HG03196 (cell line): ENCODE data around the gene C1QA.

ENCODE experiments used
- ATAC-seq: cut with Tn5 transposase; IDR thresholded peaks from one replicate; pipeline ENCODE4 v1.9.1; 2021; ENCODE audit not compliant: unreplicated experiment

The C1QA gene, protein sequence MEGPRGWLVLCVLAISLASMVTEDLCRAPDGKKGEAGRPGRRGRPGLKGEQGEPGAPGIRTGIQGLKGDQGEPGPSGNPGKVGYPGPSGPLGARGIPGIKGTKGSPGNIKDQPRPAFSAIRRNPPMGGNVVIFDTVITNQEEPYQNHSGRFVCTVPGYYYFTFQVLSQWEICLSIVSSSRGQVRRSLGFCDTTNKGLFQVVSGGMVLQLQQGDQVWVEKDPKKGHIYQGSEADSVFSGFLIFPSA

DNA sequence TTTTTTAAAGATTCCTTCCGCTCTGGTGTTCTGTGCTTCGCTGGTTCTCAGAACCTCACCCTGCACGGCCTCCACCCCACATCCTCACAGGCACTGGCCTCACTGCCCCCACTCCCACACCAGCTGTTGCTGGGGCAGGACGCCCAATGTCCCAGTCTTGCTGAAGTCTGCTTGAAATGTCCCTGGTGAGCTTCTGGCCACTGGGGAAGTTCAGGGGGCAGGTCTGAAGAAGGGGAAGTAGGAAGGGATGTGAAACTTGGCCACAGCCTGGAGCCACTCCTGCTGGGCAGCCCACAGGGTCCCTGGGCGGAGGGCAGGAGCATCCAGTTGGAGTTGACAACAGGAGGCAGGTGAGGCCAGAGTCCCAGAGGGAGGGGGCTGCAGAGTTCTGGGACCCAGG is at the start of gene C1QA:
Gene C1QA (plus strand): TSS at position 276 of the 400 bp plus-strand sequence. CDS start 989 bp downstream, outside the sequence.
- no peak for ATAC-seq

DNA sequence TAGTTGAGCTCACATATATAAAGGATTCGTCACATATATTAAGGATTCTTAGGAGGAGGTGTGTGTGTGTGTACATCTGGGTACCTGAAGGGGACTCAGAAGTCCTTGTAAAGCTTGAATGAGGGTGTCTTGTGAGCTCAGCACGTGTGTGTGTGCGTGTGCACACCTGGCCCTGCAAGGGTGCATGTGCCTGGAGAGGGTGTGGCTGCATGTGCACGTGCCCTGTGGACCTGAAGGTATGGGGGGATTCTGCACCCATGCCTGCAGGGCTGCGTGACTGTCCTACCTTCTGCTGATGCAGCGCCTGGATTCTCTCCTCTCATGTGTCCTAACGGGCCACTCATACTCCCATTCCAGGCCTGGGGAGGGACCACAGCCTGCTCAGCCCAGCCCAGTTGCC is 49.2 kb upstream of the C1QA start:
- ATAC-seq = no peak

DNA sequence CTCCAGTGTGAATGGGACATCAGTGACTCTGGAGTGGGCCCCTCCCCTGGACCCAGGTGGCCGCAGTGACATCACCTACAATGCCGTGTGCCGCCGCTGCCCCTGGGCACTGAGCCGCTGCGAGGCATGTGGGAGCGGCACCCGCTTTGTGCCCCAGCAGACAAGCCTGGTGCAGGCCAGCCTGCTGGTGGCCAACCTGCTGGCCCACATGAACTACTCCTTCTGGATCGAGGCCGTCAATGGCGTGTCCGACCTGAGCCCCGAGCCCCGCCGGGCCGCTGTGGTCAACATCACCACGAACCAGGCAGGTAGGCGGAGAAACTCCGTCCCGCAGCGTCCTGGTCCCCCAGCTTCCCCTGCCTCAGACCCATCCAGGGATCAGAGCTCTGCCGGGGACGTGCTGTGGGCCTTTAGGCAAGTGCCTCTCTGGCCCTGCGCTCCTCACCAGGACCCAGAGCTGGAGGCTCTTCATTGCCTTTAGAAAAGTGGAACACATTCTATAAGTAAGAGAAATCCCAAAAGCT is 47.5 kb upstream of the C1QA start:
- ATAC-seq = no peak

DNA sequence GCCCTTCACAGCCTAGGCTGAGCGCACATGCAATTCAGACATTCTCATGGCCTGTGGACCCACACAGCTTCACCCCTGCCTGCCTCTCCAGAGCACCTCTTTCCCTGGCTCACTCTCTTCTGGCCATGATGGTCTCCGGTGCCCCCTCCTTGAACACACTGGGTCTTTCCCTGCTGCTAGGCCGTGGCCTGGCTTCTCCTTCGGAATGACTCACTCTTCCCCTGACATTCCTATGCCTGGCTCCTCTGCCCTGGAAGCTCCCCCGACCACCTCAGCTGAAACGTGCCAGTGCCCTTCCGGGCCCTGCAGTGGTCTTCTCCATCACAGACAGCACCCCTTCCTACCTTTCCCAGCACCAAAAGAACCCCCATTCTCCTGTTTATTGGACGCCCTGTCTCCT is 44.9 kb upstream of the C1QA start:
- ATAC-seq = no peak

DNA sequence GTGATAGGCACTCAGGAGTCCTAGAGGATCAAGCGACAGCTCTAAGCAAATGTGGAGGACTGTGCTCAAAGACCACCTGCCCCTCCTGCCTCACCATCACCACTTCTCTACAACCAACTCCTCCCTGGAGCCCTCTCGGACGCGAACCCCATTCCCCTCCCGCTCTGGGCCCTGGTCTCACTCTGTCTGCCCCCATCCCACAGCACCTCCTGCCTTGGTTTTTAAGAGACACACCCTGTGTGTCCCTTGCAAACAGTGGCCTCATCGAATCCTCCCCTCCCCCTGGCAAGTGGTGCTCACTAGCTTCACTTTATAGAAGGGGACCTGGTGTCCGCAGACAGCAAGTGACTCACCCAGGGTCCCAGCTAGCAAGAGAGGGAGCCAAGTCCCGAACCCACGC is 44.4 kb upstream of the C1QA start:
- no peak for ATAC-seq

DNA sequence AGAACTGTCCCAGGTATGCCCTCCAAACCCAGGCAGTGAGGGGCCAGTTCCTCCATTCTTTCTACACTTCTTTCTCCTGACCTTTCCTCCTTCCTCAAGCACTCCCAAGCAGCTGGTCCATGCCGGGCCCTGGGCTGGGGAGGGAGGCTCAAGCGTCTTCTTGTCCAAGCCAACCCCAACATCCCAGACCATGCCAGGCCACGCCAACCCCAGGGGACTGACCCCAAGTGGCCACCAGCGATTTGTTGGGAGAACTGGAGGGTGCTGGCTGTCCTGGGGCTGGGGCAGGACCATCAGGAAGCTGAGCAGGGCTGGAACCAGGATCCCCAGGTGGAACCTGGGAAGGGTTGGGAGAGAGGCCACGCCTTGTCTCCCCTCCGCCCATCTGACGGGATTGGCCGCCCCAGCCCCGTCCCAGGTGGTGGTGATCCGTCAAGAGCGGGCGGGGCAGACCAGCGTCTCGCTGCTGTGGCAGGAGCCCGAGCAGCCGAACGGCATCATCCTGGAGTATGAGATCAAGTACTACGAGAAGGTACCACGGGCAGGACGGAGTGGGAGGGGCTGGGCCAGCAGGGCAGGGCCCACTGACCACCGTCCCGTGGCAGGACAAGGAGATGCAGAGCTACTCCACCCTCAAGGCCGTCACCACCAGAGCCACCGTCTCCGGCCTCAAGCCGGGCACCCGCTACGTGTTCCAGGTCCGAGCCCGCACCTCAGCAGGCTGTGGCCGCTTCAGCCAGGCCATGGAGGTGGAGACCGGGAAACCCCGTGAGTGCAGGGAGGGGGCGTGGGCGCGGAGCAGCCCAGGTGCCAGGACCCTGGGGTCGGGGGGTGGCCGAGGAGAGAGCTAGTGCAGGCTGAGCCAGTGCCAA is 43.3 kb upstream of the C1QA start:
- no peak for ATAC-seq

DNA sequence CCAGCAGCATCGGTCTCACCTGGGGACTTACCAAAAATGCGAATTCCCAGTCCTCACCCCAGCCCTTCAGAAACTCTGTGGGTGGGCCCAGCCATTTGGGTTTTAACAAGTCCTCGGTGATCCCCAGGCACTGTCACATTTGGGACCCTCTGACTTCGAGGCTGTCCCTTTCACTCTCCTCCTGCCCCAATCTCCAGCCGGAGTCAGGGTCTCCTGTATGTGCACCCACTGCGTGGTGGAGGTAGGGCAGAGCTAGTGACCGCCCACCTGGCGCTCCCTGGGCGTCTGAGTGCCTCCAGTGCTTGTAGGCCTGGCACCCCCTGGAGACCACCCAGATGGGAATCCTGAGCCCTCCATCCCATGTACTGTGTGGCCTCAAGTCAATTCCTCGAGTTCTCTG is 42.0 kb upstream of the C1QA start:
- no peak for ATAC-seq

DNA sequence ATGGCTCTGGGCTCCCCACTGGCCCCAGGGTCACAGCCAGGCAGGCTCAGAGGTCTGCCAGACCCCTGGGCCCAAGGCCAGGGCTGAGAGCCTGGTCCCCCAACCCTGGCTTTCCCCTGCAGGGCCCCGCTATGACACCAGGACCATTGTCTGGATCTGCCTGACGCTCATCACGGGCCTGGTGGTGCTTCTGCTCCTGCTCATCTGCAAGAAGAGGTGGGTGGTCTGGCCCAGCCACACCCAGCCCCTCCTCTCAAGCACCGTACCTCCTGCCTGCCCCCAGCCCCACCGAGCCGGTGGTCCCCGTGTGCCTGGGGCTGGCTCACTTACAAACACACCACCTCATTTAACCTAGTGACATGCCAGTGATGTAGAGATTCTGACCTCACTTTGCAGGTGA is 41.3 kb upstream of the C1QA start:
- no peak for ATAC-seq

DNA sequence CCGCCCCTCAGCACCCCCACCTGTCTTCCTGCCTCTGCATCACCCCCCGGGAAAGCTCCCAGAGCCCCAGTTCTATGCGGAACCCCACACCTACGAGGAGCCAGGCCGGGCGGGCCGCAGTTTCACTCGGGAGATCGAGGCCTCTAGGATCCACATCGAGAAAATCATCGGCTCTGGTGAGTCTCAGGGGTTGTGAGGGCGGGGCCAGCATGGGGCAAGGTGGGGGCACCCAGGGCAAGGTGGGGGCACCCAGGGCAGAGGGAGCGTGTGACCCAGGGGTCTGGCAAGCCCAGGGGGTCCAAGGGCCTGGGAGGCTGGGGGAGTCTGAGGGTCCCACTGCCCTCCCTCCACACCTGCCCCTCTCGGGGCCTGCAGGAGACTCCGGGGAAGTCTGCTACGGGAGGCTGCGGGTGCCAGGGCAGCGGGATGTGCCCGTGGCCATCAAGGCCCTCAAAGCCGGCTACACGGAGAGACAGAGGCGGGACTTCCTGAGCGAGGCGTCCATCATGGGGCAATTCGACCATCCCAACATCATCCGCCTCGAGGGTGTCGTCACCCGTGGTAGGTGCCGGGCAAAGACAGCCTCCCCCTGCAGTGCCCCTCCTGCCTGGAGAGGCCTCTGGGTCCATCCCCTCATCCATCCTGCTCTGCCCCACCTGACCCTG is 39.0 kb upstream of the C1QA start:
- no peak for ATAC-seq

DNA sequence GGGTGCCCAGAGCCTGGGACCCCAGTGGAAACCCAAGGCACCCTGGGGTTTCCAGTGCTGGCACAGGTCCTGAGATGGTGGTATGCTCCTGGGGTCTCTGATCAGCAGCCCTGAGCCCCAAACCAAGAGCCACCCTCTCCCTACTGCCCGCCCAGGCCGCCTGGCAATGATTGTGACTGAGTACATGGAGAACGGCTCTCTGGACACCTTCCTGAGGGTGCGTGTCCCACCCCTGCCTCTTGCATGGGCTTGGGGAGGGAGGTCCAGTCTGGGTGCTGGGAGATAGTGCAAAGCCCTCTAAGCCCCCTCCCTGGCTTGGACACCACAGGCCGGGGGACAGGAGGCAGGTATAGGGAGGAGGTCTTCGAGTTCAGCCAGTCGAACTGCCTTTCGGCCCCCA is 38.4 kb upstream of the C1QA start:
- ATAC-seq = no peak

DNA sequence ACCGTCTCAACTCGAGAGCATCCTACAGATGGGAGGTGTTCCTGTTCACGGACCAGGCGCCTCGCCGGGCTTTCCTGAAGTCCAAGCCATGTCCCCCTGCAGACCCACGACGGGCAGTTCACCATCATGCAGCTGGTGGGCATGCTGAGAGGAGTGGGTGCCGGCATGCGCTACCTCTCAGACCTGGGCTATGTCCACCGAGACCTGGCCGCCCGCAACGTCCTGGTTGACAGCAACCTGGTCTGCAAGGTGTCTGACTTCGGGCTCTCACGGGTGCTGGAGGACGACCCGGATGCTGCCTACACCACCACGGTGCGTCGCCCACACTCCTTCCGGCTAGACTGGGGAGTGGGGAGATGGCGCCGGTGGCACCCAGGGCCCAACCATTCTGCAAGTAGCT is 37.7 kb upstream of the C1QA start:
- no peak for ATAC-seq

DNA sequence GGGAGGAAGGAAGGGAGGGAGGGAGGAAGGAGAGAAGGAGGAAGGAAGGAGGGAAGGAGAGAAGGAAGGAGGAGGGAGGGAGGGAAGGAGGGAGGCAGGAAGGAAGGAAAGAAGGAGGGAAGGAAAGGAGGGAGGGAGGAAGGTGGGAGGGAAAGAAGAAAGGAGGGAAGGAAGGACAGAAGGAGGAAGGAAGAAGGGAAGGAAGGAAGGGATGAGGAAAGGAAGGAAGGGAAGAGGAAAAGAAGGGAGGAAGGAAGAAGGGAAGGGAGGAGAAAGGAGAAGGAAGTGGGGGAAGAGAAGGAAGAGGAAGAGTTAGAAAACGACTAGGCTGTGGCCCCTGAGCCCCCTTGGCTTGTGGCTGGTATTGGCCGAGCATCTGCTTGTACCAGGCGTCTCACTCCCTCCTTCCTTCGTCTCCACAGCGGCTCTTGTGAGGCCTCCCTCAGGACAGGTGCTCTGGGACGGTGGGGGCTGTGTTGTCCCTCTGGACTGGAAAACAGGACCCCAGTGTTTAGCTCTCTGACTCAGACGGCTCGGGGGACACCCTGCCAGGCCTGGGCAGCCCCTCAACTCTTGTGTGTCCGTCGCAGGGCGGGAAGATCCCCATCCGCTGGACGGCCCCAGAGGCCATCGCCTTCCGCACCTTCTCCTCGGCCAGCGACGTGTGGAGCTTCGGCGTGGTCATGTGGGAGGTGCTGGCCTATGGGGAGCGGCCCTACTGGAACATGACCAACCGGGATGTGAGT is 36.2 kb upstream of the C1QA start:
- ATAC-seq = no peak

DNA sequence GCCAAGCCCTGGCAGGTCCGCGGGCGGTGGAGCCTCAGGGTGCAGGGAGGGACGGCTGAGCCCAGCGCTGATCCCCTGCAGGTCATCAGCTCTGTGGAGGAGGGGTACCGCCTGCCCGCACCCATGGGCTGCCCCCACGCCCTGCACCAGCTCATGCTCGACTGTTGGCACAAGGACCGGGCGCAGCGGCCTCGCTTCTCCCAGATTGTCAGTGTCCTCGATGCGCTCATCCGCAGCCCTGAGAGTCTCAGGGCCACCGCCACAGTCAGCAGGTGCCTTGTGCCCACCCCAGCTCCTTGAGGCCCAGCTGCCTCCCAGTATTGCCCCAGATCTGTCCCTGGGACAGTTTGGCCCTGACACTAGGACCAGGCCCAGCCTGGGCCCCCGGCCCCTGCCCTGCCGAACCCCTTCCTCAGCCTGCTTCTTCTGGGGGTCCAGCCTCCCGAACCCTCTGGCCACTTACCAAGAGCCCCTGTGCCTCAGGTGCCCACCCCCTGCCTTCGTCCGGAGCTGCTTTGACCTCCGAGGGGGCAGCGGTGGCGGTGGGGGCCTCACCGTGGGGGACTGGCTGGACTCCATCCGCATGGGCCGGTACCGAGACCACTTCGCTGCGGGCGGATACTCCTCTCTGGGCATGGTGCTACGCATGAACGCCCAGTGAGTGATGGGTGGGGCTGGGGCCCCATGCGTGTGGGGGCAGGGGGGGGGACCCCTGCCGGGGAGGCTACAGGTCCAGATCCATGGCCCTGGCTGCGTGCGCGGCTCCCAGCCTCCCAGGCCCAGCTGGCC is 35.4 kb upstream of the C1QA start:
- ATAC-seq = no peak

DNA sequence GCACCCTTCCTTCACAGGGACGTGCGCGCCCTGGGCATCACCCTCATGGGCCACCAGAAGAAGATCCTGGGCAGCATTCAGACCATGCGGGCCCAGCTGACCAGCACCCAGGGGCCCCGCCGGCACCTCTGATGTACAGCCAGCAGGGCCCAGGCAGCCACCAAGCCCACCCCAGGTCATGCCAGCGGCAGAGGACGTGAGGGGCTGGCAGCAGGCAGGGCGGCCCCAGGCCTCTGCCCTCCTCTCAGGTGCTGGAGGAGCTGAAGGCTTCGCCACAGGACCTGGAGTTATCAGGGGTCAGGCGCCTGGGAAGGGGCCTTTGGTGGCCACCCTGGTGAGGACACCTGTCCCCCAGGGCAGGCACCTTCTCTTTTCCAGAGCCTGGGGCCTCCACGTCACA is 34.8 kb upstream of the C1QA start:
- no peak for ATAC-seq

DNA sequence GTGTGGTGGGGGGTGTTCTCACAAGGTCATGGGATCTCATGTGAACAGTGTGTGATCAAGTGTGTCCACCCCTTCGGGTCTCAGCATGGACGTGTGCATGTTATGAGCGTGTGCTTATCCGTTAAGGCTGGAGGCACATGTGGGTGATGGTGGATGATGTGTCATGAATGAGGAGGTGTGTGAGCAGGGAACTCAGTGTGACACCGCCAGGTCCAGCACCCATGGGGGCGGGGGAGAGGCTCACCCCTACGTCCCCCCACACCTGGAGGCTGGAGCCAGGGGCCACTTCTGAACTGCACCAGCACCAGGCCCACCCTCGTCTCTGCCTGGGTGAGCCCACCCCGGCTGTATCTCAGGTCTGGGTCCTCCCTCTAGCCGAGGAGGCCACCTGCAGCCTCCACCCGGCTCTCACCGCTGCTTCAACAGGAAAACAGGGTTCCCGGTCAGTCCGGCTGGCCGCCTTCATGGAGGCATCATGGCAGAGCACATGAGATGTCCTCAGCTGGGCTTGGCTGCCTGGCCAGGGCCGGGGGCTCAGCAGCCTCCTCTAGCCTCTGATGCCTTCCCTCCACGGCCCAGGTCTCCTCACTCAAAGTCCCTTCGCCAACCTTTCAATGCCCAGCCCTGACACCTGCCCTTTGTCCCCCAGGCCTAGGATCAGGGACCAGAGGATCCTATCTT is 34.2 kb upstream of the C1QA start:
- ATAC-seq = no peak

DNA sequence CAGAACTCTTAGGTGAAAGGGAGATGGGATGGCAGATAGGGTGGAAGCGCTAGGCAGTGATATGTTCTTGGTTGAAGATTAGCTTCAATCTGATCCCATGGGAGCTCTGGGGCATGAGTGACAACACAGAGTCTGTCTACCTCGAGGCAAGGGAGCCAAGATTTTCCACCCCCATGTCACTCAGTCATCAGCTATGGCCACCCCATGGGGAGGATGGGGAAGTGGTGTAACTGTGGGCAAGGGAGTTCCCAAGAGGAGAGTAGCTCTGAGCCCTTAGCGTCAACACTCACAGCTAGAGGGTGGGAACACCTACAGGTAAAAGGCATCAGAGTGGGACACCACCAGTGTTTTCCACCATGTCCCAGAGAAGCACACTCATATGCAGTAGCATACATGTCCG is 30.3 kb upstream of the C1QA start:
- ATAC-seq = no peak

DNA sequence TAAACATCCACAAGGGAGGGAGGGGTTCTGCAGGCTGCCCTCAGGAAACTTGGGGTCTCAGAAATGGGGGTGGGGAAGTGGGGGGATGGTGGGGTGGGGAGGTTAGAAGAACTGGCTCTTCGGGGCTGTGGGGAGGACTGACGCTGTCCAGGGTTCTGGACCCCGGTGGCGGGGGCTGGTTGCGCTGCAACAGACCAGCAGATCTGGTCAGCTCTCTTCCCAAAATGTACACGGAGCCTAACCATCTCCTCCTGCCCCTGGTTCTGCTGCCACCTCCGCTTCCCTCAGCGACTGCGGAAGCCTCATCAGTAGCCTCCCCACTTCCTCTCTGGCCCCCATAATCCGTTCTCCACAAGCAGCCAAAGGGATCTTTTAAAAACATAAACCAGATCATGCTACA is 29.3 kb upstream of the C1QA start:
- ATAC-seq = no peak

DNA sequence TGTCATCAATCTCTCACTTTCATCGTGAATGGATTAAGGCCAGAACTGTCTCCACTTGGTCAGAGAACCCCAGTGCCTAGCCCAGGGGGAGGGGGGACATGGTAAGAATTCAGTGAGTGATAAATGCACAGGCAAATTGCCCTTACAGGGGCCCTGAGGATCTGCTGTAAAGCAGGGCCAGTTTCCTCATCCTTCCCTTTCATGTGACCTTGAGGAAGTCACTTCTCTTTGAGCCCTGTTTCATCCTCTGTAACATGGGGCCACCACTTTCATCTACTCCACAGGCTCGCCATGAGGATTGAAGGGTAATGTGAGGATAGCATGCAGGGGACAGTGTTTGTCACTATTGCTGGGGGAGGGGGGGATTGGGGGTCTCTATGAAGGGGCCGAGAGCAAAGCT is 28.1 kb upstream of the C1QA start:
- ATAC-seq = no peak

DNA sequence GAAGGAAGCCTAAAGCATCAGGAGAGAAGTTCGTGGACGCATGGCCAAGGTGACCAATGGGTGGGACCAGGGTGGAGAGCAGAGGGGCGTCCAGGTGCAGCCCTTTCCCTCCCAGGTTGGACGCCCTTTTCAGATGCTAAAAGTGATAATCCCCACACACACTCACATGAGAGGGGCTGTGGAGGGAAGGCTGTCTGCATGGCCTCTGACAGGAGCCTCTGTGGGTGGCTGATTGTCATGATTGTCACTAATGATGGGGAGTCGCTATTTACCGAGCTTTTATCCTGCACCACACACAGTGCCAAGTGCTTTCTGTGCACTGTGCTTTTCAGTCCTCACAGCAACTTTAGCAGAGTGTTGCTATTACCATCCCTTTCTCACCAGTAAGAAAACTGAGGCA is 27.1 kb upstream of the C1QA start:
- ATAC-seq = no peak

DNA sequence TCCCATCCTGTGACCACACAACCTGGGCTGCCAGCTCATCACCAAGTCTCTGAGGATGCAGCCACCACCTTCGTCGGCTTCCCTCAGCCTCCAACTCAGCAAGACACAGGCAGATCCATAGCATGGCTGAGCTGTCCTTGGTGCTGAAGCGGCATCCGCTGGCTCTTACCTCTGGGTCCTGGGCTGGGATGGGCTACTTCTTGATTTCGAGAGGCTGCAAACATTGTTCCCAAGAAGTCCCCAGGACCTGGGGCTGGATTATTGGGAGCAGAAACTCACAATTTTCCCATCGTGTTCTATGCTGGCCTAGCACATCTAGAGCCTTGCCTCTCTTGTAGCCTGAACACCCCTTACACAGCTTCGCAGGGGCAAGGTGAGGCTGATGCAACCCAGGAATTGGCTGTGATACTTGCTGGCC is 24.9 kb upstream of the C1QA start:
- no peak for ATAC-seq
